Measurements from ENCODE around the gene SLC6A3. TPM values are rescaled to one million over a fixed set of nuclear protein-coding genes. Genes with fewer than 3 reads are reported as not detected.

Gene SLC6A3
- polyA plus RNA-seq, 3 donors, result not detected

DNA sequence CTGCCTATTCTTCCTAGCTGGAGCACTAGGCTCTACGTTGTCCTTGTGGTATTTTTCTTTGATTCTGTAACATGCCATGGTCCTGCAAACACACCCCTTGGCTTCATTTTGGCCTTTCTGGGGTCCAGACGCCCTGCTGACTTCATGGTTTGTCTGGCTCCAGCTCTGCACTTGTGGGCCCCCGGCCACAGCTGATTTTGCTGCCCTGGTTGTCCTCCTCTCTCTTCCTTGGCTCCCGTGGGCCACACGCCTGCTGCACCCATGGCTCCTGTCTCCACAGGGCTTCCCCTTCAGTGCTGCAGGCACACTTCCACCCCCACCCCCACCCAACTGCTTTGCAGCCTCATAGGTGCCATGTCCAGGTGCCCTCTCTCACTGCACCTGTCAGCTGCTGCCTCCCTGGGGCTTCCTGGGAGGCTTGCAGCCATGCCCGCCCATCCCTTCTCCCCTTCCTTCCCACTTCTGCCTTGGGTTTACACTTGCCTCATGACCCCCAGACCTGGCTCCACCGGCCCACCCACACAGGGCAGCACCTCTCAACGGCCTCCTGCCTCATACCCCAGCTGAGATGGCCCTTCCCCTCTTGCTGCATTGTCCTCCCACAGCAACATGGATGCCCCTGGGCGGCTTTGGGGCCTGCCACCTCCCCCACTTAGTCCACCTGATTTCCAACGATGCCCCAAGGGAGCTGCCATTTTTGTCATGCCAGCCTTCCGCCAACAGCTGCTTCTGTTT is 25.6 kb downstream of the SLC6A3 start:
- Histone ChIP-seq H3K9ac (ENCODE audit: insufficient read depth, low read length, poor library complexity, severe bottlenecking) (no peak overlapping the region), H3K27me3 (ENCODE audit: control insufficient read depth in 2 of 2, insufficient read depth in 2 of 2, low read length in 2 of 2) (no peaks in the 10 kb centered on the region), H3K4me1 (ENCODE audit: control insufficient read depth in 1 of 2, insufficient read depth in 2 of 2, low read length in 2 of 2) (no peaks in the 10 kb centered on the region), H3K27ac (ENCODE audit: low read depth in 1 of 2, low read length in 2 of 2) (no peak overlapping the region), H3K9me3 (replicated peaks in 1 of 2; ENCODE audit: control insufficient read depth in 1 of 2, insufficient read depth in 1 of 2, low read length in 2 of 2) (peaks cover 0 to 1% of the 10 kb centered on the region in 2 donors), H3K36me3 (replicated peaks in 1 of 2; ENCODE audit: control insufficient read depth in 1 of 2, insufficient read depth in 2 of 2, low read length in 2 of 2) (no peaks in the 10 kb centered on the region), H2AFZ (ENCODE audit: insufficient read depth, low read depth, low read length, poor library complexity, severe bottlenecking) (no peak overlapping the region), H4K20me1 (ENCODE audit: insufficient read depth, low read length) (no peaks in the 10 kb centered on the region), H3K4me3 (replicated peaks in 1 of 3; ENCODE audit: low read depth in 2 of 3, low read length in 3 of 3) (no peak overlapping the region), H3K79me2 (ENCODE audit: insufficient read depth, low read length) (no peaks in the 10 kb centered on the region), H3K4me2 (replicated peaks; ENCODE audit: extremely low read depth, low read length, poor library complexity, severe bottlenecking) (no peak overlapping the region)
- Mint-ChIP-seq H3K9me3 (peaks cover 0 to 9% (median 5%) of the 10 kb centered on the region in 7 donors), H3K36me3 (no peaks in the 10 kb centered on the region), H3K27me3 (ENCODE audit: low read depth in 3 of 3) (peaks cover 0 to 6% (median 1%) of the 10 kb centered on the region in 3 donors), H3K4me3 (no peak overlapping the region), H3K4me1 (no peaks in the 10 kb centered on the region), H3K27ac (no peak overlapping the region)
- 80% methylated on average over 10 of the region's 11 CpGs for WGBS (ENCODE audit: insufficient coverage)
- intact Hi-C loops (cut with micrococcal nuclease), result no loop called here
- TF ChIP-seq, protein P1, sequence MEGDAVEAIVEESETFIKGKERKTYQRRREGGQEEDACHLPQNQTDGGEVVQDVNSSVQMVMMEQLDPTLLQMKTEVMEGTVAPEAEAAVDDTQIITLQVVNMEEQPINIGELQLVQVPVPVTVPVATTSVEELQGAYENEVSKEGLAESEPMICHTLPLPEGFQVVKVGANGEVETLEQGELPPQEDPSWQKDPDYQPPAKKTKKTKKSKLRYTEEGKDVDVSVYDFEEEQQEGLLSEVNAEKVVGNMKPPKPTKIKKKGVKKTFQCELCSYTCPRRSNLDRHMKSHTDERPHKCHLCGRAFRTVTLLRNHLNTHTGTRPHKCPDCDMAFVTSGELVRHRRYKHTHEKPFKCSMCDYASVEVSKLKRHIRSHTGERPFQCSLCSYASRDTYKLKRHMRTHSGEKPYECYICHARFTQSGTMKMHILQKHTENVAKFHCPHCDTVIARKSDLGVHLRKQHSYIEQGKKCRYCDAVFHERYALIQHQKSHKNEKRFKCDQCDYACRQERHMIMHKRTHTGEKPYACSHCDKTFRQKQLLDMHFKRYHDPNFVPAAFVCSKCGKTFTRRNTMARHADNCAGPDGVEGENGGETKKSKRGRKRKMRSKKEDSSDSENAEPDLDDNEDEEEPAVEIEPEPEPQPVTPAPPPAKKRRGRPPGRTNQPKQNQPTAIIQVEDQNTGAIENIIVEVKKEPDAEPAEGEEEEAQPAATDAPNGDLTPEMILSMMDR (IDR thresholded peaks at IDR 0.05), result no peak
- no peak for DNase-seq

- H4K20me1 ChIP-seq (ENCODE audit: insufficient read depth, low read length), result no peaks in the 10 kb centered on the region
- H3K9me3 Mint-ChIP-seq, result peaks cover 0 to 8% (median 3%) of the 10 kb centered on the region in 7 donors
- no peaks in the 10 kb centered on the region for H3K36me3 Mint-ChIP-seq
- no peak overlapping the region for H3K4me2 ChIP-seq (replicated peaks; ENCODE audit: extremely low read depth, low read length, poor library complexity, severe bottlenecking)
- intact Hi-C loops (cut with micrococcal nuclease), result no loop called here
- no peaks in the 10 kb centered on the region for H3K4me1 ChIP-seq (ENCODE audit: control insufficient read depth in 1 of 2, insufficient read depth in 2 of 2, low read length in 2 of 2)
- no peak overlapping the region for H3K27ac ChIP-seq (ENCODE audit: low read depth in 1 of 2, low read length in 2 of 2)
- no peak overlapping the region for H3K27ac Mint-ChIP-seq
- H3K79me2 ChIP-seq (ENCODE audit: insufficient read depth, low read length), result no peaks in the 10 kb centered on the region
- H3K4me1 Mint-ChIP-seq, result no peaks in the 10 kb centered on the region
- peaks cover 0 to 8% (median 1%) of the 10 kb centered on the region in 3 donors for H3K27me3 Mint-ChIP-seq (ENCODE audit: low read depth in 3 of 3)
- H3K4me3 ChIP-seq (replicated peaks in 1 of 3; ENCODE audit: low read depth in 2 of 3, low read length in 3 of 3), result no peak overlapping the region
- no peaks in the 10 kb centered on the region for H3K27me3 ChIP-seq (ENCODE audit: control insufficient read depth in 2 of 2, insufficient read depth in 2 of 2, low read length in 2 of 2)
- TF ChIP-seq, protein P1 (IDR thresholded peaks at IDR 0.05), result no peak
- no peak for DNase-seq
- H3K9ac ChIP-seq (ENCODE audit: insufficient read depth, low read length, poor library complexity, severe bottlenecking), result no peak overlapping the region
- H3K4me3 Mint-ChIP-seq, result no peak overlapping the region
- H3K9me3 ChIP-seq (replicated peaks in 1 of 2; ENCODE audit: control insufficient read depth in 1 of 2, insufficient read depth in 1 of 2, low read length in 2 of 2), result no peaks in the 10 kb centered on the region
- no peak overlapping the region for H2AFZ ChIP-seq (ENCODE audit: insufficient read depth, low read depth, low read length, poor library complexity, severe bottlenecking)
- H3K36me3 ChIP-seq (replicated peaks in 1 of 2; ENCODE audit: control insufficient read depth in 1 of 2, insufficient read depth in 2 of 2, low read length in 2 of 2), result no peaks in the 10 kb centered on the region
Measured at GRCh38 chr5:1418921-1419280, 26.3 kb downstream of the SLC6A3 start.
